NT2/D1 (cell line): Measurements from ENCODE around the gene LILRB3.

ENCODE experiments used
- SUZ12 ChIP-seq: IDR thresholded peaks from 2 replicates; pipeline ENCODE4 v1.6.1; 2011; ENCODE audit not compliant: insufficient read length, insufficient read depth; ENCODE audit errors: extremely low read depth
- YY1 ChIP-seq: IDR thresholded peaks from 2 replicates; pipeline ENCODE4 v1.6.1; 2011; ENCODE audit not compliant: insufficient read length, insufficient read depth

DNA sequence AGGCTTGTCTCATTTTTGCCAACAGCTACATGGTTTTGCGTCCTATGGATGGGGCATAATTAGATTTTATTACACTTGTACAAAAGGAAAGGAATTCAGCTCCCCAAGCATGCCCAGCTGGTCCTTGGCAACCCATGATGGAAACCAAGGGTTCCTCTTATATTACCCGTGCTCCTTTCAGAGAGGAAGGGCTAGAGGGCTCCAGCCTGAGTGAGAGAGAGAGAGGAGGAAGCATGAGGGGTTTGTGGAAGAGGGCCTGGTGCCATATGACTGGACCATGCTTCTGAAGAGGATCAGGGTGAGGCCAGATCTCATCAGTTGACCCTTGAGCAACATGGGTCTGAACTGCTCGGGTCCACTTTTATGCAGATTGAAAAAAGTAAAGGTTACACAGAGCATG, 25.7 kb downstream of the LILRB3 start:
- no peak for TF ChIP-seq SUZ12
- TF ChIP-seq YY1, result no peak
